Measurements from ENCODE around the gene NEK6. TPM values are rescaled to one million over a fixed set of nuclear protein-coding genes. Genes with fewer than 3 reads are reported as not detected.

Gene NEK6
- polyA plus RNA-seq, 2 of the 4 experiments (the other 2 are of a cell fraction) = 26.1 to 33.7 TPM

GRCh38 chr9:124210697-124211096, 47.1 kb upstream of the NEK6 start:
- Histone ChIP-seq H3K4me3 (no peak overlapping the region), H3K27ac (no peak overlapping the region), H3K9me3 (no peaks in the 10 kb centered on the region), H3K4me2 (no peak overlapping the region), H3K4me1 (no peaks in the 10 kb centered on the region)
- CTCF ChIA-PET = interaction anchor here (0.6 to 1.5 kb wide), 5 partner anchors 8 to 453 kb away, joined by 3 to 4 read pairs (median 4); no protein-coding TSS in a partner anchor
- DNase-seq (ENCODE audit: low read depth in 1 of 2, low spot score in 1 of 2) (no peak), ATAC-seq (no peak), FAIRE-seq (no peak)
- POLR2A ChIA-PET = no interaction called here
- WGBS (ENCODE audit: missing lambda C conversion rate) = 65% methylated on average over 3 of the region's 3 CpGs
- TF ChIP-seq HOXB13 (CRISPR knock-in tag; IDR thresholded peaks at IDR 0.05; ENCODE audit: low read depth) = no peak
- TF ChIP-seq FOSB (CRISPR knock-in tag; IDR thresholded peaks at IDR 0.05) = no peak
- TF ChIP-seq FOSL2 (IDR thresholded peaks at IDR 0.05) = no peak
- TF ChIP-seq FOSL2 (CRISPR knock-in tag; IDR thresholded peaks at IDR 0.05) = peak; percentile 70
- TF ChIP-seq ZFP36 (IDR thresholded peaks at IDR 0.05; ENCODE audit: borderline replicate concordance, partially characterized antibody) = no peak
- no peak for TF ChIP-seq TFCP2L1 (CRISPR knock-in tag; IDR thresholded peaks at IDR 0.05)
- no peak for TF ChIP-seq MYC (IDR thresholded peaks at IDR 0.05; ENCODE audit: borderline replicate concordance, low read length)
- TF ChIP-seq, protein P1, sequence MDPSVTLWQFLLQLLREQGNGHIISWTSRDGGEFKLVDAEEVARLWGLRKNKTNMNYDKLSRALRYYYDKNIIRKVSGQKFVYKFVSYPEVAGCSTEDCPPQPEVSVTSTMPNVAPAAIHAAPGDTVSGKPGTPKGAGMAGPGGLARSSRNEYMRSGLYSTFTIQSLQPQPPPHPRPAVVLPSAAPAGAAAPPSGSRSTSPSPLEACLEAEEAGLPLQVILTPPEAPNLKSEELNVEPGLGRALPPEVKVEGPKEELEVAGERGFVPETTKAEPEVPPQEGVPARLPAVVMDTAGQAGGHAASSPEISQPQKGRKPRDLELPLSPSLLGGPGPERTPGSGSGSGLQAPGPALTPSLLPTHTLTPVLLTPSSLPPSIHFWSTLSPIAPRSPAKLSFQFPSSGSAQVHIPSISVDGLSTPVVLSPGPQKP (IDR thresholded peaks at IDR 0.05; ENCODE audit: low read depth, low read length) = no peak
- TF ChIP-seq MAZ (IDR thresholded peaks at IDR 0.05; ENCODE audit: borderline replicate concordance, low read depth, low read length) = no peak

DNA sequence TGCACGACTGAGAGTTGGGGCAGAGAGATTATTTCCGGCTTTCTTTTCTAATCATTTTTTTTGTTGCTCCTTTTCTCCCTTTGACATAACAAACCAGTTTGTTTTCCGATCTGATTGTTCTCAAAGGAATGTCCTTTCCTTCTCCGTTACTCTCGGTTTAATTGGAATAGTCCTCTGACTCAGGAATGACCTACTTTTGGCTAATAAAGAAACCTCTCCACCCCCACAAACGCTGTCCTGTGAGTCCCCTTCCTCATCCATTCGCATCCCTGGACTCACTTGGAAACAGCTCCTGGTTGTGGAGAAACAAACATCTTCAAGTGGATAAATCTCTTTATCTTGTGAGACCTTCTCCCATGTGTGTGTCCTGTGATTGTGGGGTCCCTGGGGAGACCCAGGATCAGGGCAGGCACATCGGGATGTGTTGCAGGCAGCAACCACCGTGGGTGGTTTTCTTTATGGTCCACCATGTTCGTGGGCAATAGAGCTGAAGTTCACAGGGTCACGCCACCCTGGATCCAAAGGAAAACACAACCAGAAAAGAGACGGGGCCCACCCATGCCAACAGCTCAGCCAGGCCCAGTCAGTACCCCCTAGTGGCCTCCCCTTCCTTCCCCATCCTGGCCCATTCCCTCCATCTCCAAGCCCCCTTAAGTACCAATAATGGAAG, 45.2 kb upstream of the NEK6 start:
- no peak for DNase-seq (ENCODE audit: low read depth in 1 of 2, low spot score in 1 of 2)
- Histone ChIP-seq H3K4me3 (no peak overlapping the region), H3K27ac (no peak overlapping the region), H3K4me1 (no peaks in the 10 kb centered on the region), H3K4me2 (no peak overlapping the region), H3K9me3 (no peaks in the 10 kb centered on the region)
- FAIRE-seq = no peak
- no peak for ATAC-seq
- ChIA-PET POLR2A (no interaction called here), CTCF (no interaction called here)
- TF ChIP-seq RNF2 (IDR thresholded peaks at IDR 0.05; ENCODE audit: borderline replicate concordance, low read depth) (no peak), ZSCAN20 (CRISPR knock-in tag; IDR thresholded peaks at IDR 0.05) (no peak), MAFK (IDR thresholded peaks at IDR 0.05; ENCODE audit: partially characterized antibody) (no peak), RCOR1 (IDR thresholded peaks at IDR 0.05; ENCODE audit: low read depth, low read length) (no peak), TP53 (CRISPR knock-in tag; IDR thresholded peaks at IDR 0.05) (no peak), HOXB5 (CRISPR knock-in tag; IDR thresholded peaks at IDR 0.05) (no peak)
- WGBS (ENCODE audit: missing lambda C conversion rate) = 78% methylated on average over 12 of the region's 12 CpGs

- FAIRE-seq (no peak), DNase-seq (ENCODE audit: low read depth in 1 of 2, low spot score in 1 of 2) (no peak), ATAC-seq (no peak)
- Histone ChIP-seq H3K4me1 (peaks cover 1% of the 10 kb centered on the region), H3K27ac (no peak overlapping the region), H3K4me2 (no peak overlapping the region), H3K4me3 (no peak overlapping the region), H3K9me3 (no peaks in the 10 kb centered on the region)
- TF ChIP-seq NPAS2 (CRISPR knock-in tag; IDR thresholded peaks at IDR 0.05; ENCODE audit: borderline replicate concordance) = no peak
- TF ChIP-seq KDM1A (IDR thresholded peaks at IDR 0.05; ENCODE audit: low read depth) = no peak
- TF ChIP-seq ESRRA (IDR thresholded peaks at IDR 0.05; ENCODE audit: borderline replicate concordance, low read length) = no peak
- TF ChIP-seq, protein P2, sequence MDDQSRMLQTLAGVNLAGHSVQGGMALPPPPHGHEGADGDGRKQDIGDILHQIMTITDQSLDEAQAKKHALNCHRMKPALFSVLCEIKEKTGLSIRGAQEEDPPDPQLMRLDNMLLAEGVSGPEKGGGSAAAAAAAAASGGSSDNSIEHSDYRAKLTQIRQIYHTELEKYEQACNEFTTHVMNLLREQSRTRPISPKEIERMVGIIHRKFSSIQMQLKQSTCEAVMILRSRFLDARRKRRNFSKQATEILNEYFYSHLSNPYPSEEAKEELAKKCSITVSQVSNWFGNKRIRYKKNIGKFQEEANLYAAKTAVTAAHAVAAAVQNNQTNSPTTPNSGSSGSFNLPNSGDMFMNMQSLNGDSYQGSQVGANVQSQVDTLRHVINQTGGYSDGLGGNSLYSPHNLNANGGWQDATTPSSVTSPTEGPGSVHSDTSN (IDR thresholded peaks at IDR 0.05) = no peak
- no peak for TF ChIP-seq HEYL (CRISPR knock-in tag; IDR thresholded peaks at IDR 0.05)
- no peak for TF ChIP-seq POLR2AphosphoS2 (conservative IDR thresholded peaks at IDR 0.05; ENCODE audit: low read length)
- no peak for TF ChIP-seq CBX8 (IDR thresholded peaks at IDR 0.05)
- CTCF ChIA-PET = interaction anchor here (1.1 kb wide), 1 partner anchor 86 kb away, joined by 3 read pairs; no protein-coding TSS in a partner anchor
- POLR2A ChIA-PET = no interaction called here
- 75% methylated on average over 12 of the region's 12 CpGs for WGBS (ENCODE audit: missing lambda C conversion rate)
Measured at GRCh38 chr9:124213396-124213795, 44.4 kb upstream of the NEK6 start.
